HEK293 (cell line): ENCODE measurements around the gene SYTL3.

Experiments used
- BCL11A ChIP-seq: fragments of 450-650 bp; formaldehyde crosslinking; IDR thresholded peaks from 2 replicates; pipeline ENCODE4 v1.5.1; 2016; ENCODE audit warnings: low read depth, missing biosample characterization, missing genetic modification characterization
- HOXD13 ChIP-seq: sonication (generic); formaldehyde crosslinking; IDR thresholded peaks from 2 replicates; pipeline ENCODE4 v1.8.0; 2022; ENCODE audit warnings: missing genetic modification reagents, borderline replicate concordance
- INSM2 ChIP-seq: fragments of 450-650 bp; formaldehyde crosslinking; IDR thresholded peaks from 2 replicates; pipeline ENCODE4 v1.5.1; 2016; ENCODE audit warnings: missing biosample characterization, missing genetic modification characterization
- KLF9 ChIP-seq: fragments of 450-650 bp; formaldehyde crosslinking; IDR thresholded peaks from 2 replicates; pipeline ENCODE4 v1.5.1; 2016; ENCODE audit warnings: missing biosample characterization, missing genetic modification characterization, low read depth
- OVOL3 ChIP-seq: fragments of 450-650 bp; formaldehyde crosslinking; IDR thresholded peaks from 2 replicates; pipeline ENCODE4 v1.5.1; 2016; ENCODE audit warnings: missing biosample characterization, missing genetic modification characterization
- SP3 ChIP-seq: fragments of 450-650 bp; formaldehyde crosslinking; IDR thresholded peaks from 2 replicates; pipeline ENCODE4 v1.5.1; 2016; ENCODE audit warnings: missing biosample characterization, missing genetic modification characterization
- SP7 ChIP-seq: fragments of 450-650 bp; formaldehyde crosslinking; IDR thresholded peaks from 2 replicates; pipeline ENCODE4 v1.5.1; 2016; ENCODE audit warnings: missing biosample characterization, missing genetic modification characterization
- YY1 ChIP-seq: fragments of 450-650 bp; formaldehyde crosslinking; IDR thresholded peaks from 2 replicates; pipeline ENCODE4 v1.5.1; 2018; ENCODE audit warnings: missing biosample characterization, missing genetic modification characterization
- ZBTB6 ChIP-seq: fragments of 450-650 bp; formaldehyde crosslinking; IDR thresholded peaks from 2 replicates; pipeline ENCODE4 v1.5.1; 2017; ENCODE audit warnings: missing biosample characterization, missing genetic modification characterization
- ZFP37 ChIP-seq: fragments of 450-650 bp; formaldehyde crosslinking; IDR thresholded peaks from 2 replicates; pipeline ENCODE4 v1.5.1; 2016; ENCODE audit warnings: missing biosample characterization, missing genetic modification characterization
- ZFP69B ChIP-seq: fragments of 450-650 bp; formaldehyde crosslinking; IDR thresholded peaks from 2 replicates; pipeline ENCODE4 v1.5.1; 2016; ENCODE audit warnings: missing biosample characterization, missing genetic modification characterization
- ZNF112 ChIP-seq: fragments of 450-650 bp; formaldehyde crosslinking; IDR thresholded peaks from 2 replicates; pipeline ENCODE4 v1.5.0; 2017; ENCODE audit warnings: missing biosample characterization, missing genetic modification characterization
- ZNF146 ChIP-seq: fragments of 450-650 bp; formaldehyde crosslinking; IDR thresholded peaks from 2 replicates; pipeline ENCODE4 v1.5.1; 2016; ENCODE audit warnings: missing biosample characterization, missing genetic modification characterization
- ZNF19 ChIP-seq: fragments of 450-650 bp; formaldehyde crosslinking; IDR thresholded peaks from 2 replicates; pipeline ENCODE4; 2016; ENCODE audit warnings: missing biosample characterization, missing genetic modification characterization, low read depth
- ZNF223 ChIP-seq: fragments of 450-650 bp; formaldehyde crosslinking; IDR thresholded peaks from 2 replicates; pipeline ENCODE4 v1.5.1; 2016; ENCODE audit warnings: missing biosample characterization, missing genetic modification characterization
- ZNF341 ChIP-seq: fragments of 450-650 bp; formaldehyde crosslinking; IDR thresholded peaks from 2 replicates; pipeline ENCODE4; 2016; ENCODE audit warnings: low read depth, missing biosample characterization, missing genetic modification characterization
- ZNF433 ChIP-seq: fragments of 450-650 bp; formaldehyde crosslinking; IDR thresholded peaks from 2 replicates; pipeline ENCODE4 v1.5.1; 2016; ENCODE audit warnings: missing biosample characterization, missing genetic modification characterization, low read depth
- ZNF558 ChIP-seq: fragments of 450-650 bp; formaldehyde crosslinking; IDR thresholded peaks from 2 replicates; pipeline ENCODE4 v1.5.1; 2016; ENCODE audit warnings: missing biosample characterization, missing genetic modification characterization
- ZNF585B ChIP-seq: fragments of 450-650 bp; formaldehyde crosslinking; IDR thresholded peaks from 2 replicates; pipeline ENCODE4 v1.5.1; 2016; ENCODE audit warnings: missing biosample characterization, missing genetic modification characterization
- ZNF621 ChIP-seq: fragments of 450-650 bp; formaldehyde crosslinking; IDR thresholded peaks from 2 replicates; pipeline ENCODE4 v1.5.1; 2017; ENCODE audit warnings: missing biosample characterization, missing genetic modification characterization
- ZNF660 ChIP-seq: fragments of 450-650 bp; IDR thresholded peaks from 2 replicates; pipeline ENCODE4 v1.5.1; 2018; ENCODE audit warnings: missing biosample characterization, mild to moderate bottlenecking, missing genetic modification characterization
- ZNF747 ChIP-seq: fragments of 450-650 bp; formaldehyde crosslinking; IDR thresholded peaks from 2 replicates; pipeline ENCODE4 v1.5.1; 2016; ENCODE audit warnings: missing biosample characterization, missing genetic modification characterization
- ZNF76 ChIP-seq: fragments of 450-650 bp; formaldehyde crosslinking; IDR thresholded peaks from 2 replicates; pipeline ENCODE4; 2016; ENCODE audit warnings: low read depth, missing biosample characterization, missing genetic modification characterization, borderline replicate concordance
- TF ChIP-seq, protein P1 (sequence below): fragments of 450-650 bp; formaldehyde crosslinking; optimal IDR thresholded peaks from 2 replicates; pipeline ENCODE3; 2016; ENCODE audit warnings: missing biosample characterization, mild to moderate bottlenecking, missing genetic modification characterization
- TF ChIP-seq, protein P2 (sequence below): IDR thresholded peaks from 2 replicates; pipeline ENCODE4 v1.6.1; 2011; ENCODE audit warnings: mild to moderate bottlenecking, low read depth, low read length, borderline replicate concordance
- TF ChIP-seq, protein P3 (sequence below): fragments of 450-650 bp; formaldehyde crosslinking; IDR thresholded peaks from 2 replicates; pipeline ENCODE4 v1.5.1; 2016; ENCODE audit warnings: missing biosample characterization, missing genetic modification characterization
- TF ChIP-seq, protein P4 (sequence below): fragments of 450-650 bp; formaldehyde crosslinking; IDR thresholded peaks from 2 replicates; pipeline ENCODE4; 2016; ENCODE audit warnings: missing biosample characterization, missing genetic modification characterization

SYTL3 gene

GRCh38 chr6:158644231-158645063 lies 5.4 kb upstream of the SYTL3 start, which contains the start of gene DYNLT1 (continued):
- TF ChIP-seq ZBTB6 (tag by site-specific recombination) (0 out of 2 replicates have a peak, but pooled peaks have one; percentile 10), ZFP37 (tag by site-specific recombination) (peak; percentile 96), ZFP69B (tag by site-specific recombination) (peak; percentile 41; the same call in 1 of the 2 replicates), HOXD13 (CRISPR knock-in tag) (0 out of 2 replicates have a peak, but pooled peaks have one; percentile 29), ZNF19 (no peak), ZNF341 (tag by site-specific recombination) (peak; percentile 78), ZNF585B (tag by site-specific recombination) (no peak; the same call in 1 of the 2 replicates), SP3 (tag by site-specific recombination) (peak; percentile 98), ZNF558 (tag by site-specific recombination) (no peak), INSM2 (tag by site-specific recombination) (peak; percentile 66; the same call in 1 of the 2 replicates), ZNF146 (tag by site-specific recombination) (peak; percentile 30; the same call in 1 of the 2 replicates), YY1 (tag by site-specific recombination) (peak; percentile 88), BCL11A (peak; percentile 51; the same call in 1 of the 2 replicates), SP7 (tag by site-specific recombination) (peak; percentile 90), ZNF660 (tag by site-specific recombination) (peak; percentile 86), ZNF747 (tag by site-specific recombination) (no peak), ZNF112 (tag by site-specific recombination) (no peak), ZNF621 (no peak), ZNF76 (tag by site-specific recombination) (peak; percentile 72), ZNF223 (0 out of 2 replicates have a peak, but pooled peaks have one; percentile 62), KLF9 (tag by site-specific recombination) (peak; percentile 99), OVOL3 (tag by site-specific recombination) (peak; percentile 53; the same call in 1 of the 2 replicates), ZNF433 (tag by site-specific recombination) (no peak)
- TF ChIP-seq, protein P1, sequence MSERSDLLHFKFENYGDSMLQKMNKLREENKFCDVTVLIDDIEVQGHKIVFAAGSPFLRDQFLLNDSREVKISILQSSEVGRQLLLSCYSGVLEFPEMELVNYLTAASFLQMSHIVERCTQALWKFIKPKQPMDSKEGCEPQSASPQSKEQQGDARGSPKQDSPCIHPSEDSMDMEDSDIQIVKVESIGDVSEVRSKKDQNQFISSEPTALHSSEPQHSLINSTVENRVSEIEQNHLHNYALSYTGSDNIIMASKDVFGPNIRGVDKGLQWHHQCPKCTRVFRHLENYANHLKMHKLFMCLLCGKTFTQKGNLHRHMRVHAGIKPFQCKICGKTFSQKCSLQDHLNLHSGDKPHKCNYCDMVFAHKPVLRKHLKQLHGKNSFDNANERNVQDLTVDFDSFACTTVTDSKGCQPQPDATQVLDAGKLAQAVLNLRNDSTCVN (tag by site-specific recombination): peak; percentile 91
- TF ChIP-seq, protein P2, sequence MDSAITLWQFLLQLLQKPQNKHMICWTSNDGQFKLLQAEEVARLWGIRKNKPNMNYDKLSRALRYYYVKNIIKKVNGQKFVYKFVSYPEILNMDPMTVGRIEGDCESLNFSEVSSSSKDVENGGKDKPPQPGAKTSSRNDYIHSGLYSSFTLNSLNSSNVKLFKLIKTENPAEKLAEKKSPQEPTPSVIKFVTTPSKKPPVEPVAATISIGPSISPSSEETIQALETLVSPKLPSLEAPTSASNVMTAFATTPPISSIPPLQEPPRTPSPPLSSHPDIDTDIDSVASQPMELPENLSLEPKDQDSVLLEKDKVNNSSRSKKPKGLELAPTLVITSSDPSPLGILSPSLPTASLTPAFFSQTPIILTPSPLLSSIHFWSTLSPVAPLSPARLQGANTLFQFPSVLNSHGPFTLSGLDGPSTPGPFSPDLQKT: no peak
- TF ChIP-seq, protein P3, sequence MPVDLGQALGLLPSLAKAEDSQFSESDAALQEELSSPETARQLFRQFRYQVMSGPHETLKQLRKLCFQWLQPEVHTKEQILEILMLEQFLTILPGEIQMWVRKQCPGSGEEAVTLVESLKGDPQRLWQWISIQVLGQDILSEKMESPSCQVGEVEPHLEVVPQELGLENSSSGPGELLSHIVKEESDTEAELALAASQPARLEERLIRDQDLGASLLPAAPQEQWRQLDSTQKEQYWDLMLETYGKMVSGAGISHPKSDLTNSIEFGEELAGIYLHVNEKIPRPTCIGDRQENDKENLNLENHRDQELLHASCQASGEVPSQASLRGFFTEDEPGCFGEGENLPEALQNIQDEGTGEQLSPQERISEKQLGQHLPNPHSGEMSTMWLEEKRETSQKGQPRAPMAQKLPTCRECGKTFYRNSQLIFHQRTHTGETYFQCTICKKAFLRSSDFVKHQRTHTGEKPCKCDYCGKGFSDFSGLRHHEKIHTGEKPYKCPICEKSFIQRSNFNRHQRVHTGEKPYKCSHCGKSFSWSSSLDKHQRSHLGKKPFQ (tag by site-specific recombination): 0 out of 2 replicates have a peak, but pooled peaks have one; percentile 21
- TF ChIP-seq, protein P4, sequence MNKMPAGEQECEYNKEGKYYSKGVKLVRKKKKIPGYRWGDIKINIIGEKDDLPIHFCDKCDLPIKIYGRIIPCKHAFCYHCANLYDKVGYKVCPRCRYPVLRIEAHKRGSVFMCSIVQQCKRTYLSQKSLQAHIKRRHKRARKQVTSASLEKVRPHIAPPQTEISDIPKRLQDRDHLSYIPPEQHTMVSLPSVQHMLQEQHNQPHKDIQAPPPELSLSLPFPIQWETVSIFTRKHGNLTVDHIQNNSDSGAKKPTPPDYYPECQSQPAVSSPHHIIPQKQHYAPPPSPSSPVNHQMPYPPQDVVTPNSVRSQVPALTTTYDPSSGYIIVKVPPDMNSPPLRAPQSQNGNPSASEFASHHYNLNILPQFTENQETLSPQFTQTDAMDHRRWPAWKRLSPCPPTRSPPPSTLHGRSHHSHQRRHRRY (tag by site-specific recombination): peak; percentile 48; the same call in 1 of the 2 replicates
